Upper lobe of left lung (tissue), 6 donors: ENCODE results near the gene NTPCR. TPM values are rescaled to one million over a fixed set of nuclear protein-coding genes. Genes with fewer than 3 reads are reported as not detected.

Experiments used
- ATAC-seq, 2 donors: fragments of 200-7000 bp; cut with Tn5 transposase; one replicate each; pipeline ENCODE4 v1.9.1; 2022; ENCODE audit warnings: mild to moderate bottlenecking in 2 of 2, moderate library complexity in 2 of 2; ENCODE audit not compliant: low FRiP score in 2 of 2
- DNase-seq, 2 donors: peaks; one replicate each; pipeline ENCODE4 v3.0.0-alpha.2; 2019 to 2020
- H3K27ac ChIP-seq, 4 donors: fragments of 200-600 bp; sonication (generic); one replicate each; pipeline ENCODE4 v1.5.1; 2016 to 2019
- H3K27me3 ChIP-seq, 4 donors: fragments of 200-600 bp; sonication (generic); one replicate each; pipeline ENCODE4 v1.5.1; 2017 to 2019
- H3K36me3 ChIP-seq, 4 donors: fragments of 200-600 bp; sonication (generic); one replicate each; pipeline ENCODE4 v1.5.1; 2016 to 2019
- H3K4me1 ChIP-seq, 4 donors: fragments of 200-600 bp; sonication (generic); one replicate each; pipeline ENCODE4 v1.5.1; 2018 to 2019
- H3K4me3 ChIP-seq, 4 donors: fragments of 200-600 bp; sonication (generic); one replicate each; pipeline ENCODE4 v1.5.1; 2017 to 2019; ENCODE audit warnings: mild to moderate bottlenecking in 2 of 4, moderate library complexity in 1 of 4
- H3K9me3 ChIP-seq, 4 donors: fragments of 200-600 bp; sonication (generic); one replicate each; pipeline ENCODE4 v1.5.1; 2018 to 2019
- EP300 ChIP-seq, 4 donors: sonication (generic); formaldehyde crosslinking; IDR thresholded peaks; one replicate each; pipeline ENCODE4 v1.5.1; 2017; ENCODE audit warnings: antibody characterized with exemption in 4 of 4, control low read depth in 2 of 4
- POLR2A ChIP-seq, 4 donors: fragments of 450-650 bp; IDR thresholded peaks; one replicate each; pipeline ENCODE4 v1.5.1; 2016 to 2017; ENCODE audit warnings: antibody characterized with exemption in 4 of 4, mild to moderate bottlenecking in 2 of 4
- POLR2AphosphoS5 ChIP-seq, 2 donors: sonication (generic); formaldehyde crosslinking; IDR thresholded peaks; one replicate each; pipeline ENCODE4 v1.5.1; 2017; ENCODE audit warnings: antibody characterized with exemption in 2 of 2
- WGBS, 2 donors: methylation state at CpG; one replicate each; pipeline ENCODE4 v1.1.5; 2017 to 2018; 5-methylcytosine and 5-hydroxymethylcytosine counted together
- total RNA-seq, 6 donors: library from RNA; depleted of rRNA in 4 of 6; stranded (reverse); fragments of >200 nt in 4 of 6; gene quantifications; one replicate each; pipeline versions ENCODE4 v1.1.0 to v1.2.1, GENCODE V29; 2016 to 2021
- TF ChIP-seq, protein P1 (sequence below), 6 experiments: fragments of 450-650 bp in 4 of 6; fragments of 200-600 bp in 2 of 6; sonication (generic) in 2 of 6; IDR thresholded peaks; one replicate each; pipeline ENCODE4 v1.5.1; 2016 to 2019; ENCODE audit warnings: antibody characterized with exemption in 6 of 6
- donor health status: DM: no; HTN: no; CAD: no; lungs with moderate emphysema.
- donor health status: DM: no; HTN: yes; CAD: no; lungs with severe emphysema.

Gene NTPCR
- total RNA-seq, 6 donors from 2014 or later: 15.2 to 35.5 (median 21.2) TPM

GRCh38 chr1:232991238-232991637, 40.8 kb downstream of the NTPCR start:
- peaks cover 0 to 11% (median 6%) of the 10 kb centered on the region in 4 donors for H3K9me3 ChIP-seq
- H3K36me3 ChIP-seq: no peaks in the 10 kb centered on the region
- WGBS, 2 donors: 84 to 85% methylated on average over 7 of the region's 7 CpGs
- TF ChIP-seq EP300 (IDR thresholded peaks at IDR 0.05) (no peak), POLR2AphosphoS5 (IDR thresholded peaks at IDR 0.05) (no peak), POLR2A (IDR thresholded peaks at IDR 0.05) (no peak)
- TF ChIP-seq, protein P1, sequence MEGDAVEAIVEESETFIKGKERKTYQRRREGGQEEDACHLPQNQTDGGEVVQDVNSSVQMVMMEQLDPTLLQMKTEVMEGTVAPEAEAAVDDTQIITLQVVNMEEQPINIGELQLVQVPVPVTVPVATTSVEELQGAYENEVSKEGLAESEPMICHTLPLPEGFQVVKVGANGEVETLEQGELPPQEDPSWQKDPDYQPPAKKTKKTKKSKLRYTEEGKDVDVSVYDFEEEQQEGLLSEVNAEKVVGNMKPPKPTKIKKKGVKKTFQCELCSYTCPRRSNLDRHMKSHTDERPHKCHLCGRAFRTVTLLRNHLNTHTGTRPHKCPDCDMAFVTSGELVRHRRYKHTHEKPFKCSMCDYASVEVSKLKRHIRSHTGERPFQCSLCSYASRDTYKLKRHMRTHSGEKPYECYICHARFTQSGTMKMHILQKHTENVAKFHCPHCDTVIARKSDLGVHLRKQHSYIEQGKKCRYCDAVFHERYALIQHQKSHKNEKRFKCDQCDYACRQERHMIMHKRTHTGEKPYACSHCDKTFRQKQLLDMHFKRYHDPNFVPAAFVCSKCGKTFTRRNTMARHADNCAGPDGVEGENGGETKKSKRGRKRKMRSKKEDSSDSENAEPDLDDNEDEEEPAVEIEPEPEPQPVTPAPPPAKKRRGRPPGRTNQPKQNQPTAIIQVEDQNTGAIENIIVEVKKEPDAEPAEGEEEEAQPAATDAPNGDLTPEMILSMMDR (IDR thresholded peaks at IDR 0.05): no peak
- H3K27ac ChIP-seq: no peak overlapping the region
- DNase-seq (no peak), ATAC-seq (no peak)
- H3K27me3 ChIP-seq: no peaks in the 10 kb centered on the region
- H3K4me3 ChIP-seq: no peak overlapping the region
- H3K4me1 ChIP-seq: no peaks in the 10 kb centered on the region

- Histone ChIP-seq H3K4me3 (no peak overlapping the region), H3K4me1 (no peaks in the 10 kb centered on the region), H3K27ac (no peak overlapping the region), H3K9me3 (peaks cover 0 to 11% (median 6%) of the 10 kb centered on the region in 4 donors), H3K27me3 (no peaks in the 10 kb centered on the region), H3K36me3 (no peaks in the 10 kb centered on the region)
- no peak for DNase-seq
- no peak for ATAC-seq
- 91 to 100% methylated on average over 1 to 3 of the region's 3 CpGs for WGBS, 2 donors
- TF ChIP-seq EP300 (IDR thresholded peaks at IDR 0.05): no peak
- no peak for TF ChIP-seq POLR2A (IDR thresholded peaks at IDR 0.05)
- no peak for TF ChIP-seq POLR2AphosphoS5 (IDR thresholded peaks at IDR 0.05)
- TF ChIP-seq, protein P1 (IDR thresholded peaks at IDR 0.05): no peak
These were observed 41.8 kb downstream of the NTPCR start for GRCh38 chr1:232992227-232992626.

- H3K4me1 ChIP-seq: no peaks in the 10 kb centered on the region
- TF ChIP-seq POLR2AphosphoS5 (IDR thresholded peaks at IDR 0.05): no peak
- no peak for TF ChIP-seq POLR2A (IDR thresholded peaks at IDR 0.05)
- TF ChIP-seq, protein P1 (IDR thresholded peaks at IDR 0.05): no peak
- TF ChIP-seq EP300 (IDR thresholded peaks at IDR 0.05): no peak
- no peak overlapping the region for H3K4me3 ChIP-seq
- H3K9me3 ChIP-seq: peaks cover 0 to 11% (median 6%) of the 10 kb centered on the region in 4 donors
- H3K27me3 ChIP-seq: no peaks in the 10 kb centered on the region
- ATAC-seq: no peak
- DNase-seq: no peak
- H3K36me3 ChIP-seq: no peaks in the 10 kb centered on the region
- no peak overlapping the region for H3K27ac ChIP-seq
- WGBS, 2 donors: 91 to 97% methylated on average over 3 of the region's 3 CpGs
These were observed 43.1 kb downstream of the NTPCR start for GRCh38 chr1:232993555-232993954.

GRCh38 chr1:232995189-232995588, 44.8 kb downstream of the NTPCR start:
- no peaks in the 10 kb centered on the region for H3K27me3 ChIP-seq
- no peak overlapping the region for H3K4me3 ChIP-seq
- no peaks in the 10 kb centered on the region for H3K4me1 ChIP-seq
- ATAC-seq: no peak
- no peak overlapping the region for H3K27ac ChIP-seq
- H3K36me3 ChIP-seq: no peaks in the 10 kb centered on the region
- WGBS, 2 donors: 90 to 92% methylated on average over 2 of the region's 2 CpGs
- H3K9me3 ChIP-seq: peaks cover 0 to 11% (median 6%) of the 10 kb centered on the region in 4 donors
- TF ChIP-seq POLR2A (IDR thresholded peaks at IDR 0.05) (no peak), POLR2AphosphoS5 (IDR thresholded peaks at IDR 0.05) (no peak), EP300 (IDR thresholded peaks at IDR 0.05) (no peak)
- TF ChIP-seq, protein P1 (IDR thresholded peaks at IDR 0.05): no peak
- DNase-seq: no peak

DNA sequence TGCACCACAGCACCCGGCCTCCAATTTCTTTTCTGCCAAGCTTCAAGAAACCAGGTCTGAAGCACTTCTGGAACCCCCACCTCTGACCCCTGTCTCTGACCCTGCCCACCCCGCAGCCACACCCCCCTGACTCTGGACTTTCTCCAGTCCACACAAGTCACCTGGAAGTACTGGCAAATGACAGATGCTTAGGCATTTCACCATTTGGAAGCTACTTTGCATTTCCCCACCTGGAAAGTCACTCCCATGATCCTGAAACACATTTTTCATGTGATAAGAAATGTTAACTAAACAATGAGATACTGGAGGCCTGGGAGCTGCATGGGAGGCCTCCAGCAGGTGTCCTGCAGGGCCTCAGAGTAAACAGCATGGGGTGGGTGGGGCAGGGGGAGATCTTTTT, 45.7 kb downstream of the NTPCR start:
- 91 to 95% methylated on average over 2 of the region's 2 CpGs for WGBS, 2 donors
- Histone ChIP-seq H3K4me3 (no peak overlapping the region), H3K27me3 (no peaks in the 10 kb centered on the region), H3K9me3 (peaks cover 0 to 11% (median 6%) of the 10 kb centered on the region in 4 donors), H3K36me3 (no peaks in the 10 kb centered on the region), H3K27ac (no peak overlapping the region), H3K4me1 (no peaks in the 10 kb centered on the region)
- TF ChIP-seq, protein P1 (IDR thresholded peaks at IDR 0.05): no peak
- TF ChIP-seq POLR2A (IDR thresholded peaks at IDR 0.05) (no peak), EP300 (IDR thresholded peaks at IDR 0.05) (no peak), POLR2AphosphoS5 (IDR thresholded peaks at IDR 0.05) (no peak)
- DNase-seq: no peak
- no peak for ATAC-seq
